Transverse colon (tissue), 3 donors: ENCODE results near the gene BRD3OS.

Source experiments
- EP300 ChIP-seq: sonication (generic); formaldehyde crosslinking; IDR thresholded peaks from one replicate; pipeline ENCODE4 v1.6.1; 2017; ENCODE audit warnings: antibody characterized with exemption, low read depth
- TF ChIP-seq, protein P1 (sequence below), 5 experiments: fragments of 200-600 bp in 3 of 5; fragments of 450-650 bp in 2 of 5; sonication (generic) in 3 of 5; IDR thresholded peaks; 1 replicate in 2 of 5; 2 replicates in 3 of 5; pipeline ENCODE4 v1.5.1; 2016 to 2017; ENCODE audit warnings: antibody characterized with exemption in 5 of 5, inconsistent platforms in 3 of 5, mild to moderate bottlenecking in 2 of 5, moderate library complexity in 1 of 5

DNA sequence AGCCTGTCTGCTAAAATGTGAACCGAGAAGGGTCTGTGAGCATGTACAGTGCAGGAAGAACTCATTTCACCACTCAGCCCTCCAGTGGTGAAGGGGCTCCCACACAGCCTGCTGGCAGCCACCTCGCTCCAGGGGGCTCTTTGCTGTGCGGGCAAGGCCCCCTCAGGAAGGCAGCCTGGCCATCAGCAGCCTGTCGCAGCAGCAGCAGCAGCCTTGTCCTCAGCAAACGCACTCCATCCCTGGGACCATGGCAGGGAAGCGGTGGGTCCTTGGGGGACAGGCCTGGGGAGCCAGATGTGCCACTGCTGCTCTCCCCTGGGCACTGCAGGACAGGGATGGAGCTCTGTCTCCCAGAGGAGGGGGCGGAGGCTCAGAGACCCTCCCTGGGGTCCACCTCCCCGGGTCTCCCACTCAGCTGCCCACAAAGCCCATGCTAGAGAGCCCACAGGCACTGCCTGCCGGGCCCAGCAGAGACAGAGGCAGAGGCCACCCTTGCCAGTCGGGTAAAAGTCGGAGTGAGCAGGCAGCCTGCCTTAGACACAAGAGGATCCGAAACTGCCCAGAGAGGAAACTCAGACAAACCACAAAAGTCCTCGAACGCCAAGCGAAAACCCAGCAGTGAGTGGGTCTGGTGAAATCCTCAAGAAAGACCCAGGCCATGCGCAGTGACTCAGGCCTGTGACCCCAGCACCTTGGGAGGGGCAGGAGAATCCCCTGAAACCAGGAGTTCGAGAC, 34.5 kb downstream of the BRD3OS start:
- TF ChIP-seq, protein P1, sequence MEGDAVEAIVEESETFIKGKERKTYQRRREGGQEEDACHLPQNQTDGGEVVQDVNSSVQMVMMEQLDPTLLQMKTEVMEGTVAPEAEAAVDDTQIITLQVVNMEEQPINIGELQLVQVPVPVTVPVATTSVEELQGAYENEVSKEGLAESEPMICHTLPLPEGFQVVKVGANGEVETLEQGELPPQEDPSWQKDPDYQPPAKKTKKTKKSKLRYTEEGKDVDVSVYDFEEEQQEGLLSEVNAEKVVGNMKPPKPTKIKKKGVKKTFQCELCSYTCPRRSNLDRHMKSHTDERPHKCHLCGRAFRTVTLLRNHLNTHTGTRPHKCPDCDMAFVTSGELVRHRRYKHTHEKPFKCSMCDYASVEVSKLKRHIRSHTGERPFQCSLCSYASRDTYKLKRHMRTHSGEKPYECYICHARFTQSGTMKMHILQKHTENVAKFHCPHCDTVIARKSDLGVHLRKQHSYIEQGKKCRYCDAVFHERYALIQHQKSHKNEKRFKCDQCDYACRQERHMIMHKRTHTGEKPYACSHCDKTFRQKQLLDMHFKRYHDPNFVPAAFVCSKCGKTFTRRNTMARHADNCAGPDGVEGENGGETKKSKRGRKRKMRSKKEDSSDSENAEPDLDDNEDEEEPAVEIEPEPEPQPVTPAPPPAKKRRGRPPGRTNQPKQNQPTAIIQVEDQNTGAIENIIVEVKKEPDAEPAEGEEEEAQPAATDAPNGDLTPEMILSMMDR (IDR thresholded peaks at IDR 0.05), result no peak
- TF ChIP-seq EP300, result no peak
